ENCODE measurements around the gene MPC1L.

The MPC1L gene

DNA sequence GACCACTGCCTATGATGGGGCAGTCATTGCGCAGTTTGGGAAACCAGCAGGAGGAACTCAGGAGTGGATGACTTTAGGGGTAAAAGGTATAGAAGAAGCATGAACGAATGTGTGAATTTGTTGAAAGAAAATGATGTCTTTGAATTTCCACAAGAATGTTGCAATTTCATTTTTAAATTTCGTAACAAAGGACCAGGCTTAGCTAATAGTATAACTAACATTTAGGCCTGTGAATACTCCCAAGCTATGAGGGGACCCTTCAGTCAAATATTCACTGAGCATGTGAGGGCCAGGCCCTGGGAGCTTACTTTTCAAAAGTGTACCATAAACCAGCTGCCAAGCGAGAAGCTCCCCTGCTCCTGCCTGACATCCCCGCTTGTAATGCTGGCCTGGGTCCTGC, 5.3 kb downstream of the MPC1L start:
- TF ChIP-seq, protein P1, sequence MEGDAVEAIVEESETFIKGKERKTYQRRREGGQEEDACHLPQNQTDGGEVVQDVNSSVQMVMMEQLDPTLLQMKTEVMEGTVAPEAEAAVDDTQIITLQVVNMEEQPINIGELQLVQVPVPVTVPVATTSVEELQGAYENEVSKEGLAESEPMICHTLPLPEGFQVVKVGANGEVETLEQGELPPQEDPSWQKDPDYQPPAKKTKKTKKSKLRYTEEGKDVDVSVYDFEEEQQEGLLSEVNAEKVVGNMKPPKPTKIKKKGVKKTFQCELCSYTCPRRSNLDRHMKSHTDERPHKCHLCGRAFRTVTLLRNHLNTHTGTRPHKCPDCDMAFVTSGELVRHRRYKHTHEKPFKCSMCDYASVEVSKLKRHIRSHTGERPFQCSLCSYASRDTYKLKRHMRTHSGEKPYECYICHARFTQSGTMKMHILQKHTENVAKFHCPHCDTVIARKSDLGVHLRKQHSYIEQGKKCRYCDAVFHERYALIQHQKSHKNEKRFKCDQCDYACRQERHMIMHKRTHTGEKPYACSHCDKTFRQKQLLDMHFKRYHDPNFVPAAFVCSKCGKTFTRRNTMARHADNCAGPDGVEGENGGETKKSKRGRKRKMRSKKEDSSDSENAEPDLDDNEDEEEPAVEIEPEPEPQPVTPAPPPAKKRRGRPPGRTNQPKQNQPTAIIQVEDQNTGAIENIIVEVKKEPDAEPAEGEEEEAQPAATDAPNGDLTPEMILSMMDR (IDR thresholded peaks at IDR 0.05; ENCODE audit: poor library complexity, severe bottlenecking), result no peak
- ATAC-seq (ENCODE audit: low read depth), result no peak
- Histone ChIP-seq H3K9me3 (ENCODE audit: severe bottlenecking) (no peaks in the 10 kb centered on the region), H3K27ac (ENCODE audit: poor library complexity, severe bottlenecking) (no peak overlapping the region), H3K36me3 (ENCODE audit: low read depth) (peaks cover 12% of the 10 kb centered on the region), H3K4me1 (ENCODE audit: insufficient read depth, poor library complexity, severe bottlenecking) (no peaks in the 10 kb centered on the region), H3K4me3 (ENCODE audit: severe bottlenecking) (no peak overlapping the region), H3K27me3 (ENCODE audit: insufficient read depth, poor library complexity, severe bottlenecking) (no peaks in the 10 kb centered on the region)
- no peak for DNase-seq (ENCODE audit: low spot score)

DNA sequence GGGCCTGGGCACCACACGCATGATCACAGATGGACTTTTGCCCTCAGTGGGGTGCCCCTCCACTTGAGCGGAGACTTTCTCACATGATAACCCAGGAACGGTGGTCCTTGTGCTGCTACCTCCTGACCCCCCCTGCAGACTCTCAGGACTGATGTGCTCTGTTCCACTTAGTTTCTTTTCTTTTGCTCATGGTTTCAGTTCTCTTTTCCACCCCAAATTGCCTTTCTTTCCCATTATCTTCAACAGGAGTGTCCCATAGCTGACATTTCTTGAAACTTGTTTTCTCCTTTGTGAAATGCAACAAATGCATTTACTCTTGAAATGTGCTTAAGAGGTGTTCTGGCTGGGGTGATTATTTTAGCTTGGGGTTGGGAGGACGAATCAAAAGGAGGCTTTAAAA, 9.0 kb downstream of the MPC1L start:
- TF ChIP-seq, protein P1 (IDR thresholded peaks at IDR 0.05; ENCODE audit: poor library complexity, severe bottlenecking), result no peak
- DNase-seq (ENCODE audit: low spot score) (no peak), ATAC-seq (ENCODE audit: low read depth) (no peak)
- H3K27ac ChIP-seq (ENCODE audit: poor library complexity, severe bottlenecking), result no peak overlapping the region
- no peaks in the 10 kb centered on the region for H3K27me3 ChIP-seq (ENCODE audit: insufficient read depth, poor library complexity, severe bottlenecking)
- no peaks in the 10 kb centered on the region for H3K9me3 ChIP-seq (ENCODE audit: severe bottlenecking)
- no peaks in the 10 kb centered on the region for H3K4me1 ChIP-seq (ENCODE audit: insufficient read depth, poor library complexity, severe bottlenecking)
- no peak overlapping the region for H3K4me3 ChIP-seq (ENCODE audit: severe bottlenecking)
- H3K36me3 ChIP-seq (ENCODE audit: low read depth), result peaks cover 43% of the 10 kb centered on the region

- TF ChIP-seq, protein P1 (IDR thresholded peaks at IDR 0.05; ENCODE audit: poor library complexity, severe bottlenecking), result no peak
- no peak overlapping the region for H3K27ac ChIP-seq (ENCODE audit: poor library complexity, severe bottlenecking)
- H3K4me3 ChIP-seq (ENCODE audit: severe bottlenecking), result no peak overlapping the region
- DNase-seq (ENCODE audit: low spot score), result no peak
- no peaks in the 10 kb centered on the region for H3K27me3 ChIP-seq (ENCODE audit: insufficient read depth, poor library complexity, severe bottlenecking)
- ATAC-seq (ENCODE audit: low read depth), result peak; percentile 55
- no peaks in the 10 kb centered on the region for H3K9me3 ChIP-seq (ENCODE audit: severe bottlenecking)
- H3K36me3 ChIP-seq (ENCODE audit: low read depth), result peaks cover 49% of the 10 kb centered on the region
- peaks cover 7% of the 10 kb centered on the region for H3K4me1 ChIP-seq (ENCODE audit: insufficient read depth, poor library complexity, severe bottlenecking)
Measured at GRCh38 chrX:40637687-40638086, 14.5 kb downstream of the MPC1L start.

- no peaks in the 10 kb centered on the region for H3K27me3 ChIP-seq (ENCODE audit: insufficient read depth, poor library complexity, severe bottlenecking)
- no peak for DNase-seq (ENCODE audit: low spot score)
- H3K9me3 ChIP-seq (ENCODE audit: severe bottlenecking), result no peaks in the 10 kb centered on the region
- H3K4me1 ChIP-seq (ENCODE audit: insufficient read depth, poor library complexity, severe bottlenecking), result no peaks in the 10 kb centered on the region
- peak overlapping the region; percentile 62 for H3K27ac ChIP-seq (ENCODE audit: poor library complexity, severe bottlenecking)
- TF ChIP-seq, protein P1 (IDR thresholded peaks at IDR 0.05; ENCODE audit: poor library complexity, severe bottlenecking), result no peak
- peaks cover 9% of the 10 kb centered on the region for H3K36me3 ChIP-seq (ENCODE audit: low read depth)
- H3K4me3 ChIP-seq (ENCODE audit: severe bottlenecking), result no peak overlapping the region
- ATAC-seq (ENCODE audit: low read depth), result no peak
Measured at GRCh38 chrX:40644176-40644575, 20.9 kb downstream of the MPC1L start.

DNA sequence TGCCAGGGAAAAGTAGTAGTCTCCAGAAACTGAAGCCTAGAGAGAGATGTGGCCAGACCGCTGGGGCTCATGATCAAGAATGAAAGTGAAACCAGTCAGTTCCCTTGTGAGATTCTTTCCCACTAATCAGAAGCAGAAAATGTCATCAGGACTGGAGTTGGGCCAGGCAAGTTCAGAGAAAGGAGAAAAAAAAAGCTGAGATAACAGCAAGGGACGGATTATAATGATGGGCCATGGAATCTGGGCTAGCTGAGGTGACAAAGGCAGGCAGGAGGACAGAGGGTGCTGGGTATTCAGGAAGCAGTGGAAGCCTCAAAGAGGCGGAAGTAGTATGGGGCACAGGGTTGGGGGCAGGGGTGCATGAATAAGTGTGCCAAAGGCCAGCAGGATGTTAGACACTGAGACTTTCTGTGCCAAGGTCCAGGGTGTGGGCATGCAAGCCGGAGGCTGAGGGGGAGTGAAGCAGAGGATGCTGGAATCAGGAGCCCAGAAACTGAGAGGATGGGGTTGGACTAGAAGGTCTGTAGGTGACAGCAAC, 21.7 kb downstream of the MPC1L start:
- no peaks in the 10 kb centered on the region for H3K27me3 ChIP-seq (ENCODE audit: insufficient read depth, poor library complexity, severe bottlenecking)
- TF ChIP-seq, protein P1 (IDR thresholded peaks at IDR 0.05; ENCODE audit: poor library complexity, severe bottlenecking), result no peak
- no peaks in the 10 kb centered on the region for H3K9me3 ChIP-seq (ENCODE audit: severe bottlenecking)
- no peak for DNase-seq (ENCODE audit: low spot score)
- H3K4me3 ChIP-seq (ENCODE audit: severe bottlenecking), result peak overlapping the region; percentile 26
- H3K4me1 ChIP-seq (ENCODE audit: insufficient read depth, poor library complexity, severe bottlenecking), result no peaks in the 10 kb centered on the region
- peak overlapping the region; percentile 62 for H3K27ac ChIP-seq (ENCODE audit: poor library complexity, severe bottlenecking)
- peak; percentile 76 for ATAC-seq (ENCODE audit: low read depth)
- H3K36me3 ChIP-seq (ENCODE audit: low read depth), result peaks cover 6% of the 10 kb centered on the region

Data from RWPE2 (cell line).